Activated naive CD8-positive, alpha-beta T cell (primary cell): Measurements from ENCODE around the gene CHTOP.
"Not testable (repeated sequence)": the region's sequence is repeated elsewhere in the genome, so short reads cannot be mapped to it uniquely, and the experiment has no call there.

Experiments
- H3K27ac Mint-ChIP-seq: one replicate; pipeline ENCODE4 v1.8.0; 2021; ENCODE audit warnings: mixed read lengths
- H3K27me3 Mint-ChIP-seq: one replicate; pipeline ENCODE4 v1.8.0; 2021; ENCODE audit warnings: mixed read lengths
- H3K36me3 Mint-ChIP-seq: one replicate; pipeline ENCODE4 v1.8.0; 2021; ENCODE audit warnings: mixed read lengths
- H3K4me1 Mint-ChIP-seq: one replicate; pipeline ENCODE4 v1.8.0; 2021; ENCODE audit warnings: low read depth, mixed read lengths
- H3K4me3 Mint-ChIP-seq: one replicate; pipeline ENCODE4 v1.8.0; 2021; ENCODE audit warnings: mild to moderate bottlenecking, mixed read lengths
- H3K9me3 Mint-ChIP-seq: one replicate; pipeline ENCODE4 v1.8.0; 2021; ENCODE audit warnings: low read depth, mixed read lengths

The CHTOP gene

GRCh38 chr1:153636312-153636711 lies 2.4 kb downstream of the CHTOP start:
- H3K36me3 Mint-ChIP-seq = peaks cover 12% of the 10 kb centered on the region
- no peaks in the 10 kb centered on the region for H3K9me3 Mint-ChIP-seq

GRCh38 chr1:153638261-153638660 lies 4.4 kb downstream of the CHTOP start:
- H3K27me3 Mint-ChIP-seq = no peaks in the 10 kb centered on the region
- H3K9me3 Mint-ChIP-seq = no peaks in the 10 kb centered on the region
- peaks cover 52% of the 10 kb centered on the region for H3K4me1 Mint-ChIP-seq
- H3K4me3 Mint-ChIP-seq = no peak overlapping the region
- H3K27ac Mint-ChIP-seq = peak overlapping the region; percentile 34
- peaks cover 12% of the 10 kb centered on the region for H3K36me3 Mint-ChIP-seq

More at GRCh38 chr1:153636312-153636711, 2.4 kb downstream of the CHTOP start:
- Mint-ChIP-seq H3K4me3 (peak overlapping the region; percentile 99), H3K4me1 (peaks cover 53% of the 10 kb centered on the region), H3K27me3 (no peaks in the 10 kb centered on the region), H3K27ac (peak overlapping the region; percentile 88)

- H3K36me3 Mint-ChIP-seq = peaks cover 18% of the 10 kb centered on the region
- H3K27me3 Mint-ChIP-seq = no peaks in the 10 kb centered on the region
- H3K27ac Mint-ChIP-seq = peak overlapping the region; percentile 46
- H3K9me3 Mint-ChIP-seq = no peaks in the 10 kb centered on the region
- H3K4me3 Mint-ChIP-seq = no peak overlapping the region
- H3K4me1 Mint-ChIP-seq = peaks cover 58% of the 10 kb centered on the region
Observed at GRCh38 chr1:153639280-153639679, 5.4 kb downstream of the CHTOP start.

- H3K36me3 Mint-ChIP-seq = peaks cover 16% of the 10 kb centered on the region
- H3K4me3 Mint-ChIP-seq, H3K9me3 Mint-ChIP-seq, H3K27me3 Mint-ChIP-seq: not testable (repeated sequence)
- H3K27ac Mint-ChIP-seq = peak overlapping the region; percentile 68
- peaks cover 65% of the 10 kb centered on the region for H3K4me1 Mint-ChIP-seq
Observed at GRCh38 chr1:153640213-153640612, 6.3 kb downstream of the CHTOP start.

- Mint-ChIP-seq H3K36me3 (peaks cover 21% of the 10 kb centered on the region), H3K27ac (peak overlapping the region; percentile 19), H3K4me3 (no peak overlapping the region), H3K4me1 (peaks cover 68% of the 10 kb centered on the region), H3K9me3 (no peaks in the 10 kb centered on the region), H3K27me3 (no peaks in the 10 kb centered on the region)
Observed at GRCh38 chr1:153640861-153641260, 7.0 kb downstream of the CHTOP start.

- peak overlapping the region; percentile 55 for H3K27ac Mint-ChIP-seq
- H3K4me1 Mint-ChIP-seq = peaks cover 69% of the 10 kb centered on the region
- no peak overlapping the region for H3K4me3 Mint-ChIP-seq
- H3K9me3 Mint-ChIP-seq = no peaks in the 10 kb centered on the region
- no peaks in the 10 kb centered on the region for H3K27me3 Mint-ChIP-seq
- peaks cover 15% of the 10 kb centered on the region for H3K36me3 Mint-ChIP-seq
Observed at GRCh38 chr1:153642161-153642560, 8.3 kb downstream of the CHTOP start.

- no peak overlapping the region for H3K4me3 Mint-ChIP-seq
- no peaks in the 10 kb centered on the region for H3K9me3 Mint-ChIP-seq
- H3K36me3 Mint-ChIP-seq = peaks cover 13% of the 10 kb centered on the region
- no peaks in the 10 kb centered on the region for H3K27me3 Mint-ChIP-seq
- H3K27ac Mint-ChIP-seq = peak overlapping the region; percentile 88
- peaks cover 69% of the 10 kb centered on the region for H3K4me1 Mint-ChIP-seq
Observed at GRCh38 chr1:153643100-153643499, 9.2 kb downstream of the CHTOP start.

- Mint-ChIP-seq H3K27ac (peak overlapping the region; percentile 88), H3K36me3 (peaks cover 13% of the 10 kb centered on the region), H3K4me1 (peaks cover 72% of the 10 kb centered on the region)
Observed at GRCh38 chr1:153643816-153644215, 9.9 kb downstream of the CHTOP start.

GRCh38 chr1:153646672-153647345 lies 12.9 kb downstream of the CHTOP start:
- Mint-ChIP-seq H3K36me3 (peaks cover 13% of the 10 kb centered on the region), H3K27ac (peak overlapping the region; percentile 84), H3K9me3 (no peaks in the 10 kb centered on the region), H3K4me3 (no peak overlapping the region), H3K27me3 (no peaks in the 10 kb centered on the region), H3K4me1 (peaks cover 74% of the 10 kb centered on the region)

More at GRCh38 chr1:153643816-153644215, 9.9 kb downstream of the CHTOP start:
- H3K9me3 Mint-ChIP-seq = no peaks in the 10 kb centered on the region
- H3K4me3 Mint-ChIP-seq = no peak overlapping the region
- H3K27me3 Mint-ChIP-seq = no peaks in the 10 kb centered on the region

GRCh38 chr1:153647346-153647714 lies 13.5 kb downstream of the CHTOP start:
- no peak overlapping the region for H3K4me3 Mint-ChIP-seq
- H3K9me3 Mint-ChIP-seq = no peaks in the 10 kb centered on the region
- peaks cover 13% of the 10 kb centered on the region for H3K36me3 Mint-ChIP-seq
- H3K4me1 Mint-ChIP-seq = peaks cover 72% of the 10 kb centered on the region
- H3K27ac Mint-ChIP-seq = peak overlapping the region; percentile 84
- no peaks in the 10 kb centered on the region for H3K27me3 Mint-ChIP-seq

GRCh38 chr1:153648000-153648643 lies 14.3 kb downstream of the CHTOP start:
- peaks cover 13% of the 10 kb centered on the region for H3K36me3 Mint-ChIP-seq
- H3K4me3 Mint-ChIP-seq = no peak overlapping the region
- peaks cover 65% of the 10 kb centered on the region for H3K4me1 Mint-ChIP-seq
- H3K9me3 Mint-ChIP-seq = no peaks in the 10 kb centered on the region
- no peaks in the 10 kb centered on the region for H3K27me3 Mint-ChIP-seq
- peak overlapping the region; percentile 78 for H3K27ac Mint-ChIP-seq

- Mint-ChIP-seq H3K27me3 (no peaks in the 10 kb centered on the region), H3K27ac (peak overlapping the region; percentile 91), H3K9me3 (no peaks in the 10 kb centered on the region), H3K4me1 (peaks cover 54% of the 10 kb centered on the region), H3K36me3 (peaks cover 7% of the 10 kb centered on the region), H3K4me3 (peak overlapping the region; percentile 35)
Observed at GRCh38 chr1:153649137-153649862, 15.4 kb downstream of the CHTOP start.

- Mint-ChIP-seq H3K9me3 (no peaks in the 10 kb centered on the region), H3K36me3 (peaks cover 7% of the 10 kb centered on the region), H3K4me1 (peaks cover 49% of the 10 kb centered on the region), H3K27me3 (no peaks in the 10 kb centered on the region), H3K4me3 (no peak overlapping the region), H3K27ac (peak overlapping the region; percentile 91)
Observed at GRCh38 chr1:153649863-153650235, 16.0 kb downstream of the CHTOP start.

- Mint-ChIP-seq H3K36me3 (peaks cover 2% of the 10 kb centered on the region), H3K27ac (no peak overlapping the region), H3K9me3 (no peaks in the 10 kb centered on the region), H3K4me3 (no peak overlapping the region), H3K4me1 (peaks cover 32% of the 10 kb centered on the region), H3K27me3 (no peaks in the 10 kb centered on the region)
Observed at GRCh38 chr1:153651771-153652170, 17.9 kb downstream of the CHTOP start.

GRCh38 chr1:153652805-153653500 lies 19.1 kb downstream of the CHTOP start:
- H3K36me3 Mint-ChIP-seq = no peaks in the 10 kb centered on the region
- H3K4me3 Mint-ChIP-seq = no peak overlapping the region
- H3K27me3 Mint-ChIP-seq = no peaks in the 10 kb centered on the region
- H3K9me3 Mint-ChIP-seq = no peaks in the 10 kb centered on the region
- no peak overlapping the region for H3K27ac Mint-ChIP-seq
- peaks cover 21% of the 10 kb centered on the region for H3K4me1 Mint-ChIP-seq
